Endothelial cell of umbilical vein (primary cell): ENCODE results near the gene AHNAK2. TPM values are rescaled to one million over a fixed set of nuclear protein-coding genes. Genes with fewer than 3 reads are reported as not detected.

Experiments used
- BruUV-seq: library from RNA; stranded (reverse); fragments of 400-500 nt; replicated peaks from 2 replicates; lab custom pipeline; 2021; lab: Mats Ljungman, UMichigan
- CTCF ChIA-PET: fragments of 300-600, 350-600 bp; sonication (Branson Sonifier 250); formaldehyde crosslinking; loops from one replicate; lab custom pipeline; 2021; ENCODE audit warnings: antibody characterized with exemption, inconsistent platforms; lab: Charles Lee
- POLR2A ChIA-PET: fragments of 300-600, 350-600 bp; sonication (Branson Sonifier 250); formaldehyde crosslinking; loops from one replicate; lab custom pipeline; 2021; ENCODE audit warnings: antibody characterized with exemption, inconsistent platforms; lab: Charles Lee
- DNase-seq: peaks from one replicate; pipeline ENCODE4 v3.0.0-alpha.2; 2011; ENCODE audit warnings: low read depth, low spot score
- FAIRE-seq: peaks from 2 replicates; lab custom pipeline; 2011; peaks lifted over from hg19 to GRCh38; lab: Jason Lieb, UNC
- H2AFZ ChIP-seq: 2 replicates; pipeline ENCODE4 v1.6.0; 2012; ENCODE audit warnings: low read depth, low read length, control low read depth, inconsistent platforms
- H3K27ac ChIP-seq: 2 replicates; pipeline ENCODE4 v1.5.1; 2011; ENCODE audit warnings: low read depth, mild to moderate bottlenecking, control low read depth, low read length, moderate library complexity; ENCODE audit not compliant: insufficient read depth
- H3K27me3 ChIP-seq, 2 experiments: 2 replicates each; pipeline versions ENCODE4 v1.6.0 to v1.6.1; 2011; ENCODE audit warnings: low read length in 2 of 2, mixed read lengths in 1 of 2; ENCODE audit not compliant: control insufficient read depth in 2 of 2, insufficient read depth in 2 of 2
- H3K36me3 ChIP-seq, 2 experiments: 2 replicates in 1 of 2; 3 replicates in 1 of 2; pipeline ENCODE4 v1.5.1; 2011; ENCODE audit warnings: low read length in 2 of 2, mild to moderate bottlenecking in 1 of 2, moderate library complexity in 1 of 2; ENCODE audit not compliant: control insufficient read depth in 2 of 2, insufficient read depth in 2 of 2; ENCODE audit errors: extremely low read depth in 1 of 2
- H3K4me1 ChIP-seq: 3 replicates; pipeline ENCODE4 v1.5.1; 2011; ENCODE audit warnings: mild to moderate bottlenecking, low read length; ENCODE audit not compliant: control insufficient read depth, insufficient read depth; ENCODE audit errors: extremely low read depth
- H3K4me2 ChIP-seq: 2 replicates; pipeline ENCODE4 v1.6.1; 2011; ENCODE audit warnings: low read length, control low read depth, mixed read lengths; ENCODE audit not compliant: insufficient read depth
- H3K4me3 ChIP-seq, 3 experiments: fragments of 200-600 bp in 1 of 3; sonication (generic), shearing (Covaris generic) in 1 of 3; replicated peaks in 1 of 3; 2 replicates each; pipeline ENCODE4 v1.5.1; 2011 to 2016; ENCODE audit warnings: control low read depth in 3 of 3, low read length in 3 of 3, mild to moderate bottlenecking in 2 of 3, inconsistent platforms in 1 of 3, low read depth in 1 of 3, moderate library complexity in 1 of 3; ENCODE audit not compliant: insufficient read depth in 1 of 3
- H3K79me2 ChIP-seq: 2 replicates; pipeline ENCODE4 v1.6.0; 2012; ENCODE audit warnings: low read length, inconsistent platforms; ENCODE audit not compliant: control insufficient read depth, insufficient read depth
- H3K9ac ChIP-seq: replicated peaks from 2 replicates; pipeline ENCODE3; 2011; ENCODE audit warnings: low read length, control low read depth; ENCODE audit not compliant: insufficient read depth; ENCODE audit errors: extremely low read depth
- H3K9me1 ChIP-seq: replicated peaks from 3 replicates; pipeline ENCODE4 v1.6.0; 2011; ENCODE audit warnings: mild to moderate bottlenecking, low read length; ENCODE audit not compliant: control insufficient read depth, insufficient read depth; ENCODE audit errors: extremely low read depth
- H3K9me3 ChIP-seq: replicated peaks from 2 replicates; pipeline ENCODE4 v1.5.1; 2012; ENCODE audit warnings: low read length, inconsistent platforms; ENCODE audit not compliant: control insufficient read depth, insufficient read depth
- H4K20me1 ChIP-seq: replicated peaks from 2 replicates; pipeline ENCODE3; 2011; ENCODE audit warnings: mild to moderate bottlenecking, low read length; ENCODE audit not compliant: control insufficient read depth, insufficient read depth; ENCODE audit errors: extremely low read depth
- CTCF ChIP-seq, 2 donors: IDR thresholded peaks; 1 replicate in 1 of 2; 2 replicates in 1 of 2; pipeline ENCODE4 v1.5.1; 2011; ENCODE audit warnings: low read length in 2 of 2, mild to moderate bottlenecking in 2 of 2, moderate library complexity in 2 of 2, control low read depth in 1 of 2, inconsistent platforms in 1 of 2, low read depth in 1 of 2; ENCODE audit not compliant: insufficient read depth in 1 of 2; ENCODE audit errors: extremely low read depth in 1 of 2
- FOS ChIP-seq: IDR thresholded peaks from 2 replicates; pipeline ENCODE4 v1.6.1; 2011; ENCODE audit warnings: mild to moderate bottlenecking, low read length, moderate library complexity, borderline replicate concordance; ENCODE audit not compliant: insufficient read depth
- JUN ChIP-seq: IDR thresholded peaks from 2 replicates; pipeline ENCODE4 v1.6.1; 2011; ENCODE audit warnings: borderline replicate concordance, low read depth; ENCODE audit not compliant: insufficient read length, insufficient read depth
- POLR2A ChIP-seq: IDR thresholded peaks from 2 replicates; pipeline ENCODE4 v1.6.1; 2012; ENCODE audit warnings: low read depth, mild to moderate bottlenecking, control low read depth, low read length
- POLR2AphosphoS5 ChIP-seq: IDR thresholded peaks from 2 replicates; pipeline ENCODE4 v1.6.1; 2012; ENCODE audit warnings: low read depth, mild to moderate bottlenecking, control low read depth, low read length, moderate library complexity; ENCODE audit not compliant: insufficient read depth
- dilution Hi-C: fragments of 300-500 bp; cut with MboI; formaldehyde crosslinking; loops from one replicate; pipeline ENCODE4 v1.15.0; 2019; ENCODE audit warnings: low sequenced_read_pairs; ENCODE audit not compliant: extremely low pct_ligation_motif_present
- intact Hi-C: fragments of 100-400 bp; cut with micrococcal nuclease; formaldehyde crosslinking; loops from one replicate; pipeline ENCODE4 v1.10.0; 2022
- polyA plus RNA-seq, 4 experiments: library from polyadenylated mRNA; depleted of rRNA in 3 of 4; stranded (reverse) in 3 of 4; unstranded in 1 of 4; fragments of >200 nt; gene quantifications; 2 replicates each; pipeline versions ENCODE4 v1.2.1 to v1.2.3, GENCODE V29; 2011 to 2012; ENCODE audit warnings: missing spikeins in 1 of 4
- total RNA-seq: library from RNA; stranded (reverse); gene quantifications from 2 replicates; pipeline ENCODE4 v1.2.3, GENCODE V29; 2021

Gene AHNAK2
- total and polyA plus RNA-seq, 2 donors (not counting 3 experiments of a cell fraction or from before 2014, with no cell fraction given), result 17.7 to 68.7 TPM

- dilution Hi-C loops (no loop called here), intact Hi-C loops (no loop called here)
- Histone ChIP-seq H3K4me1 (no peaks in the 10 kb centered on the region), H3K9me3 (no peaks in the 10 kb centered on the region), H3K36me3 (no peaks in the 10 kb centered on the region), H4K20me1 (no peaks in the 10 kb centered on the region), H3K4me3 (no peak overlapping the region), H2AFZ (no peak overlapping the region), H3K9me1 (no peaks in the 10 kb centered on the region), H3K9ac (no peak overlapping the region), H3K4me2 (no peak overlapping the region), H3K79me2 (no peaks in the 10 kb centered on the region), H3K27me3 (no peaks in the 10 kb centered on the region), H3K27ac (no peak overlapping the region)
- TF ChIP-seq JUN, result no peak
- no peak for TF ChIP-seq FOS
- TF ChIP-seq CTCF (IDR thresholded peaks at IDR 0.05; ENCODE audit: extremely low read depth in 1 of 2, insufficient read depth in 1 of 2, low read depth in 1 of 2, low read length in 2 of 2), result no peak
- no peak for TF ChIP-seq POLR2A
- no peak for TF ChIP-seq POLR2AphosphoS5
- FAIRE-seq, result no peak
- POLR2A ChIA-PET, result interaction anchor here (0.6 kb wide), 1 partner anchor 62 kb away, joined by 9 read pairs; no protein-coding TSS in a partner anchor
- CTCF ChIA-PET, result no interaction called here
- no peak for DNase-seq
- BruUV-seq, result no TSS peak
Observed at GRCh38 chr14:104926619-104927431, 51.3 kb downstream of the AHNAK2 start.
